Measurements from ENCODE around the gene SOCS3.

The SOCS3 gene

DNA sequence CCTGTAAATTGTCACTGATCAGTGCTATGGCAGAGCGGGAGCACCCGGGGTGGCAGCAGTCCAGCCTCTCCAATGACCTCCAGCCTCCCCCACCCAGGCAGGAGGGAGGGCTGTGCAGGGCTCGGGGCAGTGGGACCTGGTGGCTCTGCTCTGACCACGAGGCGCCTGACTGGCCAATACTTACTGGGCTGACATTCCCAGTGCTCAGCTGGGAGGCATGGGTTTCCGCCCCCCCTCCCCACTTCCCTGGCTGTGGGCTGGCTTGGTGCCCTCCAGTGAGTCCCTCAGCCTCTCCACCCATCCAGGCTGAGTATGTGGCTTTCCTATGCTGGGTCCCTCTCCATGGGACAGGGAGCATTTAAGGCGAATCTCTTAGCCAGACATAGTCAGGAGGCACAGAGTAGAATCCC lies 2.7 kb downstream of the SOCS3 start:
- in situ Hi-C loops (cut with MboI; ENCODE audit: low pct_unique_long_range_greater_than_20kb, low sequenced_read_pairs) = no loop called here
- DNase-seq = no peak

- in situ Hi-C loops (cut with MboI; ENCODE audit: low pct_unique_long_range_greater_than_20kb, low sequenced_read_pairs) = no loop called here
- peak; percentile 63 for DNase-seq
Observed at GRCh38 chr17:78356101-78356713, 3.7 kb downstream of the SOCS3 start.

GRCh38 chr17:78355701-78356100 lies 4.2 kb downstream of the SOCS3 start:
- DNase-seq = no peak
- in situ Hi-C loops (cut with MboI; ENCODE audit: low pct_unique_long_range_greater_than_20kb, low sequenced_read_pairs) = no loop called here

GRCh38 chr17:78355045-78355641 lies 4.7 kb downstream of the SOCS3 start:
- DNase-seq = no peak
- in situ Hi-C loops (cut with MboI; ENCODE audit: low pct_unique_long_range_greater_than_20kb, low sequenced_read_pairs) = no loop called here

- DNase-seq = no peak
- in situ Hi-C loops (cut with MboI; ENCODE audit: low pct_unique_long_range_greater_than_20kb, low sequenced_read_pairs) = no loop called here
Observed at GRCh38 chr17:78353834-78354233, 6.0 kb downstream of the SOCS3 start.

GRCh38 chr17:78351449-78352006 lies 8.3 kb downstream of the SOCS3 start:
- DNase-seq = no peak
- in situ Hi-C loops (cut with MboI; ENCODE audit: low pct_unique_long_range_greater_than_20kb, low sequenced_read_pairs) = no loop called here

GRCh38 chr17:78349891-78350642 lies 9.8 kb downstream of the SOCS3 start:
- DNase-seq = no peak
- in situ Hi-C loops (cut with MboI; ENCODE audit: low pct_unique_long_range_greater_than_20kb, low sequenced_read_pairs) = no loop called here

- DNase-seq = no peak
- in situ Hi-C loops (cut with MboI; ENCODE audit: low pct_unique_long_range_greater_than_20kb, low sequenced_read_pairs) = no loop called here
Observed at GRCh38 chr17:78348055-78348770, 11.7 kb downstream of the SOCS3 start.

GRCh38 chr17:78347453-78347852 lies 12.4 kb downstream of the SOCS3 start:
- no peak for DNase-seq
- in situ Hi-C loops (cut with MboI; ENCODE audit: low pct_unique_long_range_greater_than_20kb, low sequenced_read_pairs) = no loop called here

- in situ Hi-C loops (cut with MboI; ENCODE audit: low pct_unique_long_range_greater_than_20kb, low sequenced_read_pairs) = no loop called here
- DNase-seq = no peak
Observed at GRCh38 chr17:78346605-78347250, 13.1 kb downstream of the SOCS3 start.

- in situ Hi-C loops (cut with MboI; ENCODE audit: low pct_unique_long_range_greater_than_20kb, low sequenced_read_pairs) = no loop called here
- no peak for DNase-seq
Observed at GRCh38 chr17:78345791-78346494, 13.9 kb downstream of the SOCS3 start.

- no peak for DNase-seq
- in situ Hi-C loops (cut with MboI; ENCODE audit: low pct_unique_long_range_greater_than_20kb, low sequenced_read_pairs) = no loop called here
Observed at GRCh38 chr17:78345172-78345571, 14.7 kb downstream of the SOCS3 start.

DNA sequence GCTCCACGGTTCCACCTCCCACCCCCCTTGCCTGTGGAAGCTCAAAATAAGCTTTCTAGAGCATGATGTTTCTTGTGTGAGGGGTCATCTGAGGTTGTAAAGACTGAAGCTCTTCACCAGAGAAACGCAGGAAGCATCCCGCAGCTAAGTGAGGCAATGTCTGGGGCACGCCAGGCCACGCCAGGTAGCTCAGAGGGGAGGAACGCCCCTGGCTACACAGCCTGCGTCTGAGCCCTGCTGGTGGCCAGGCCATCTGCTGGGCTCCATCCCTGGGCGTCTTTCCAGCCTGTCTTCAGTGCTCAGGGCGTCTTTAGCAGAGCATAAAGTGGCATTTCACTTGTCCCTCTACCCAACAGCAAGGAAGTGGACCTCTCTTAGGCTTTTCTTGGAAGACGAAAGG lies 15.2 kb downstream of the SOCS3 start:
- DNase-seq = no peak
- in situ Hi-C loops (cut with MboI; ENCODE audit: low pct_unique_long_range_greater_than_20kb, low sequenced_read_pairs) = no loop called here

DNA sequence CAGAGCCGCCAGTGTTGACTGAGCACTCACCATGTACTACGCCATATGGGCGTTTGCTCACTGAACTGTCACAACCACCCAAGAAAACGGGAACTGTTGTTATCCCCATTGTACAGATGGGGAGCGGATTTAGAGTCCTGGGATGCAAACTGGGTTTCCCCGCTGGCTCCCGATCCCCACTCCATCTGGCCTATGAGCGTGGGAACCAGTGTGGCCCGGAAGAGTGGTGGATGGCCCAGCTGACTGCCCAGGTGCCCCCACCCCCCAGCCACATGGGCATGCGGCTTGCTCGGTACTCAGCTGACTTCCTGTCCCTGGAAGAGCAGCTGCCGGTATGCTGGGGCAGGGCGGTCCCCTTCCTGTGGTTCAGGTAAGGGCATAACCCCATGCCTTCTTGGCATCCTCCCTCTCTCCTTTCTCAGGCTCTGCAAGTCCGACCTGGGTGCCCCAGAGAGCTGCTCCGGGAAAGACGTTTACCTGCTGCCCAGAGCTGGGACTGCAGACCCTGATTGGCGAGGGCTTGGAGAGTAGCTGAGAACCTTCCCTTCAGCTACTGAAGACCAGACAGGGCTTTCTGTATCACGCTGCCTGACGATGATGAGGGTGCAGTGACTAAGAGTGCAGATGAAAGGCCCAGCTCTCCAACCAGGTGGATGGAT lies 16.2 kb downstream of the SOCS3 start:
- in situ Hi-C loops (cut with MboI; ENCODE audit: low pct_unique_long_range_greater_than_20kb, low sequenced_read_pairs) = no loop called here
- peak; percentile 38 for DNase-seq

- in situ Hi-C loops (cut with MboI; ENCODE audit: low pct_unique_long_range_greater_than_20kb, low sequenced_read_pairs) = no loop called here
- peak; percentile 37 for DNase-seq
Observed at GRCh38 chr17:78343187-78343542, 16.7 kb downstream of the SOCS3 start.

DNA sequence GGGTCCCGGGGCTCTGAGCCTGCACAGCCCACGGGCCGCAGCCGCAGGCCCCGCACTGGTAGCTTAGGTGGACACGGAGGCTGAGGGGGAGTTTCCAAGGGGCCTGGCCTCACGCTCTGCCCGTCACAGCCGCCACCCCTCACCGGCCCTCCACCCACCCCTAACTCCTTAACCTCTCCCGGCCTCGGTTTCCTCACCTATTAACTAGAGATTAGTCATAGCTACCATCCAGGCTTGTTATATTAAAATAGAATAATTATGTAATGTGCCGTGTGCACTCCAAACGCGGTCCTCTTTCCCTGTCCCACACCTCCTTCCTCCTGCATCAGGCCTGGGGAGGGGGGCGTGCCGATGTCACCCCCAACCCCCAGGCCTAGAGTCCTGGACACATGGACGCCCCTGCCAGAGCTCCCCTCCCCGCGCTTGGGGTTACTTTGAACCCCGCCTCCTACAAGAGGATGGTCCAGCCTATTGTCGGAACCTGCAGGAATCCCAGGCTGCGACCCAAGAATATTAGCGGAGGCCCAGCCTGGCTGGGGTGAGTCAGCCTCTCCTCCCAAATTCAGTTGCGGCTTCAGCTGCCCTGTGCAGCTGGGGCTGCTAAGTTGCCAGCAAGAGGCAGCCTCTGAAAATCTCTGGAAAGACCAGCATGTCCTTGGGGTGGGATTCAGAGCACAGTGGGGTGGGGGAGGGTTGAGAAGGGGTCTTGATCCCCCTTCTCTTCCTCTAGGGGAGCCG lies 17.3 kb downstream of the SOCS3 start:
- no peak for DNase-seq
- in situ Hi-C loops (cut with MboI; ENCODE audit: low pct_unique_long_range_greater_than_20kb, low sequenced_read_pairs) = no loop called here

- in situ Hi-C loops (cut with MboI; ENCODE audit: low pct_unique_long_range_greater_than_20kb, low sequenced_read_pairs) = no loop called here
- DNase-seq = no peak
Observed at GRCh38 chr17:78341559-78342448, 18.1 kb downstream of the SOCS3 start.
